K562 (cell line): Measurements from ENCODE around the gene TNFRSF19.

Experiments
- ADNP ChIP-seq: fragments of 200-800 bp; sonication (Bioruptor generic); IDR thresholded peaks from 2 replicates; pipeline ENCODE4 v1.6.1; 2016; ENCODE audit warnings: missing genetic modification characterization, missing compliant biosample characterization
- CEBPB ChIP-seq: fragments of 450-650 bp; IDR thresholded peaks from 2 replicates; pipeline ENCODE4 v1.6.1; 2016; ENCODE audit warnings: missing genetic modification characterization, missing compliant biosample characterization
- GABPB1 ChIP-seq: sonication (generic); formaldehyde crosslinking; IDR thresholded peaks from 2 replicates; pipeline ENCODE4 v1.8.0; 2022; ENCODE audit warnings: mild to moderate bottlenecking, missing genetic modification reagents
- NFIC ChIP-seq: fragments of 450-650 bp; IDR thresholded peaks from 2 replicates; pipeline ENCODE4 v1.6.1; 2017; ENCODE audit warnings: mild to moderate bottlenecking, inconsistent platforms
- ZNF644 ChIP-seq: fragments of 200-800 bp; sonication (Bioruptor generic); IDR thresholded peaks from 2 replicates; pipeline ENCODE4 v1.6.1; 2016; ENCODE audit warnings: low read depth, missing genetic modification characterization, missing compliant biosample characterization

DNA sequence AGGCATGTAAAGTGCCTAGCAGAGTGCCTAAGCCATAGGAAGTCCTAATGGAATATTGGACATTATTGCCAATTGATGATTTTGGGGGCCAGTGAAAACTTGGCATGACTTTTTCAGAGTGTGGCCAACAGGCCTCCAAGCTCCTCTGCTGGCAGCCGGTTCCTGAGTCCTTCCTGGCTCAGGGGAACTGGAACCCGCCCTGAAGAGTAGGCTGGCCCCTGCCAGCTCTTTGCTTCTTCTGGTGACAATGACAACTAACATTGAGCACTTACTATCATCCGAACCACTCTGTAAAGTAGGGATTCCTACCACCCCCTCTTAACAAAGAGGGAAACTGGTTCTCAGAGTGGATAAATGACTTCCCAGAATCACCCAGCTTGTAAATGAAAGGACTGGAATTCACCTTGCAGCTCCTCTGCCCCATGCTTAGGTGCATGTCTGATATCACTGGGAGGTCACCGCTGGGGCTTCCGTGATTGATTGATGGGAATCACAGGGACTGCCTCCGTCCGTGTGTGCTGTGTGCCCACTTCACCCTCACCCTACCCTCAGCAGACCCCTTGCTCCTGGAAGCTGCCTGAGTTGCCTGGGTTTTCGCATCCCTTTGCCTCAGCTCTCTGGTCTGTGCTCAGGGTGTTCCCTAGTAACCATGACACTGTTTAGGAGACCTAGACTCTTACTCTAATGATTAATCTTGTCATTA is 50.6 kb downstream of the TNFRSF19 start:
- no peak for TF ChIP-seq CEBPB (tag)
- TF ChIP-seq ADNP: no peak
- TF ChIP-seq ZNF644 (tag): no peak
- no peak for TF ChIP-seq NFIC
- no peak for TF ChIP-seq GABPB1 (CRISPR knock-in tag)
